Tibial artery (tissue), 4 donors: Measurements from ENCODE around the gene TNFSF13.

Source experiments
- DNase-seq, 2 donors: peaks; one replicate each; pipeline ENCODE4 v3.0.0-alpha.2; 2019
- H3K27ac ChIP-seq, 2 donors: fragments of 200-600 bp; sonication (generic) in 1 of 2; 1 replicate in 1 of 2; 2 replicates in 1 of 2; pipeline ENCODE4 v1.5.1; 2018 to 2019; ENCODE audit warnings: mild to moderate bottlenecking in 1 of 2
- H3K27me3 ChIP-seq, 2 donors: fragments of 200-600 bp; sonication (generic) in 1 of 2; one replicate each; pipeline versions ENCODE4 v1.5.1 to v1.6.0; 2016 to 2019
- H3K36me3 ChIP-seq, 3 donors: fragments of 200-600 bp; sonication (generic) in 2 of 3; one replicate each; pipeline ENCODE4 v1.5.1; 2016 to 2019; ENCODE audit warnings: mild to moderate bottlenecking in 2 of 3
- H3K4me1 ChIP-seq, 4 donors: fragments of 200-600 bp; sonication (generic) in 2 of 4; 1 replicate in 3 of 4; 2 replicates in 1 of 4; pipeline ENCODE4 v1.5.1; 2016 to 2019
- H3K4me3 ChIP-seq, 2 donors: fragments of 200-600 bp; sonication (generic) in 1 of 2; 1 replicate in 1 of 2; 2 replicates in 1 of 2; pipeline ENCODE4 v1.5.1; 2018 to 2019; ENCODE audit warnings: mild to moderate bottlenecking in 2 of 2
- H3K9me3 ChIP-seq, 3 donors: fragments of 200-600 bp; sonication (generic) in 1 of 3; one replicate each; pipeline ENCODE4 v1.5.1; 2016 to 2019
- intact Hi-C: fragments of 100-400 bp; cut with DNase I; formaldehyde crosslinking; loops from one replicate; pipeline ENCODE4 v1.15.0; 2023; ENCODE audit warnings: low total_unique reads
- TF ChIP-seq, protein P1 (sequence below), 2 experiments: fragments of 200-600 bp in 1 of 2; fragments of 450-650 bp in 1 of 2; IDR thresholded peaks; one replicate each; pipeline ENCODE4 v1.5.1; 2017 to 2019; ENCODE audit warnings: antibody characterized with exemption in 2 of 2, mild to moderate bottlenecking in 1 of 2, moderate library complexity in 1 of 2

The TNFSF13 gene

DNA sequence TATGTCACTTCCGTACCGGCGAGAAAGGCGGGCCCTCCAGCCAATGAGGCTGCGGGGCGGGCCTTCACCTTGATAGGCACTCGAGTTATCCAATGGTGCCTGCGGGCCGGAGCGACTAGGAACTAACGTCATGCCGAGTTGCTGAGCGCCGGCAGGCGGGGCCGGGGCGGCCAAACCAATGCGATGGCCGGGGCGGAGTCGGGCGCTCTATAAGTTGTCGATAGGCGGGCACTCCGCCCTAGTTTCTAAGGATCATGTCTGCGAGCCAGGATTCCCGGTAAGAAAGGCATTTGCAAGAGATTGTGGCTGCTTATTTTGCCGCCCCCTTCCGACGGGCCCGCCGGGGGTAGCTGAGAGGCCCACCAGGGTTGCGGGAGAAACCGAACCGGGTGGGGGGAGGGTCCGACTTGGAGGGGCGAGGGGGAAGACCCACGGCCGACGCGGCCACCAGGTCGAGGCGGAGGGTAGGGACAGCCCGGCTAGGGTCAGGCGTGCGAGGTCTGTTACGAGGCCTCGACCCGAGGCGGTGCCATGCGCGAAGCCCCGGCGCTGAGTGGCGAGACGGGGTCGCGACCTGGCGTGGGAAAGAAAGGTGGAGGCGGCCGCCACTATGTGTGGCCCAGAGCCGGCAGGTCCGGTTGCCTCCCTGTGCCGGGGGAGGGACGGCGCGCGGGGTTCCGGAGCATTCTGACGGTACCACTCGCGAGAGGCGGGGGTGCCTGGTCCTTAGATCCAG, 14.2 kb downstream of the TNFSF13 start:
- H3K36me3 ChIP-seq: peaks cover 45 to 82% (median 54%) of the 10 kb centered on the region in 3 donors
- intact Hi-C loops: no loop called here
- TF ChIP-seq, protein P1, sequence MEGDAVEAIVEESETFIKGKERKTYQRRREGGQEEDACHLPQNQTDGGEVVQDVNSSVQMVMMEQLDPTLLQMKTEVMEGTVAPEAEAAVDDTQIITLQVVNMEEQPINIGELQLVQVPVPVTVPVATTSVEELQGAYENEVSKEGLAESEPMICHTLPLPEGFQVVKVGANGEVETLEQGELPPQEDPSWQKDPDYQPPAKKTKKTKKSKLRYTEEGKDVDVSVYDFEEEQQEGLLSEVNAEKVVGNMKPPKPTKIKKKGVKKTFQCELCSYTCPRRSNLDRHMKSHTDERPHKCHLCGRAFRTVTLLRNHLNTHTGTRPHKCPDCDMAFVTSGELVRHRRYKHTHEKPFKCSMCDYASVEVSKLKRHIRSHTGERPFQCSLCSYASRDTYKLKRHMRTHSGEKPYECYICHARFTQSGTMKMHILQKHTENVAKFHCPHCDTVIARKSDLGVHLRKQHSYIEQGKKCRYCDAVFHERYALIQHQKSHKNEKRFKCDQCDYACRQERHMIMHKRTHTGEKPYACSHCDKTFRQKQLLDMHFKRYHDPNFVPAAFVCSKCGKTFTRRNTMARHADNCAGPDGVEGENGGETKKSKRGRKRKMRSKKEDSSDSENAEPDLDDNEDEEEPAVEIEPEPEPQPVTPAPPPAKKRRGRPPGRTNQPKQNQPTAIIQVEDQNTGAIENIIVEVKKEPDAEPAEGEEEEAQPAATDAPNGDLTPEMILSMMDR (IDR thresholded peaks at IDR 0.05): no peak
- peak overlapping the region; percentile 98 to 100 for H3K27ac ChIP-seq
- no peaks in the 10 kb centered on the region for H3K9me3 ChIP-seq
- H3K4me3 ChIP-seq: peak overlapping the region; percentile 85 to 100
- no peaks in the 10 kb centered on the region for H3K27me3 ChIP-seq
- H3K4me1 ChIP-seq: peaks cover 0 to 30% (median 23%) of the 10 kb centered on the region in 4 donors
- peak; percentile 100 for DNase-seq

DNA sequence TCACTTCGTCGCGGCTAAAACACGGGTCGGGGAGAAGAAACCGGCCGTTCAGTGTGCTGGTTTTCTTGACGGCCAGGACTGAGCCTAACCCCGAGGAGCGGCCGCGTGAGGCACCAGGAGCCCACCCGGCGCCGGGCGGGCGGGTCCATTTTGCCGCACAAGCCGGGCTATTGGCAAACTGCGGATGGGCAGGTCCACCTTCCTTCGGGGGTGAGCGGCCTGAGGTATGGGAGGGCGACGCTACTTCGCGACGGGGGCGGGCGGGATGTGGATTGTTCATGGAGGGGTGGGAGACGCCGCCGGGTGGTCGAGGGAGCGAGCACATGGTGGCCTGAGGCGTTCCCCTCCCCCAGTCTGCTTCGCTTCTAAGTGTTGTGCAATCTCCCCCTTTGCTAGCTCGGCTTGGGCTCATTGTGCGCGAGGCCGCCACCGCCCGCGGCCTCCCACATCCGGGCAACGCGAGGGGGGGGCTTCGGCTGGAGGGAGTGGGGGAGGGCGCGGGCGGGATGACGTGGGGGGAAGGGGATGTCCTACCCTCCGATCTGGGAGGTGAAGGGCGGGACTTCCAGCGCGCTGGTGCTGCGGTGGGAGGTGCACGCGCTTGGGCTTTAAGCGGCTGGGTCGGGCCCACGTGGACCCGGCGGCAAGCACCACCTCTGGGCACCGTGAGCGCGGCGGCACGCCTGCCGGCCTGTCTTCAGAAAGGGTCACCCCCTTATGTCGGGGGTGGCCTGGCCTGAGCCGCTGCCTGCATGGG, 15.0 kb downstream of the TNFSF13 start:
- Histone ChIP-seq H3K27ac (peak overlapping the region; percentile 98 to 100), H3K36me3 (peaks cover 52 to 85% (median 57%) of the 10 kb centered on the region in 3 donors), H3K4me1 (peaks cover 0 to 31% (median 23%) of the 10 kb centered on the region in 4 donors), H3K4me3 (peak overlapping the region; percentile 85 to 100), H3K27me3 (no peaks in the 10 kb centered on the region), H3K9me3 (no peaks in the 10 kb centered on the region)
- peak; percentile 89 to 96 for DNase-seq
- intact Hi-C loops: no loop called here
- TF ChIP-seq, protein P1 (IDR thresholded peaks at IDR 0.05): no peak

DNA sequence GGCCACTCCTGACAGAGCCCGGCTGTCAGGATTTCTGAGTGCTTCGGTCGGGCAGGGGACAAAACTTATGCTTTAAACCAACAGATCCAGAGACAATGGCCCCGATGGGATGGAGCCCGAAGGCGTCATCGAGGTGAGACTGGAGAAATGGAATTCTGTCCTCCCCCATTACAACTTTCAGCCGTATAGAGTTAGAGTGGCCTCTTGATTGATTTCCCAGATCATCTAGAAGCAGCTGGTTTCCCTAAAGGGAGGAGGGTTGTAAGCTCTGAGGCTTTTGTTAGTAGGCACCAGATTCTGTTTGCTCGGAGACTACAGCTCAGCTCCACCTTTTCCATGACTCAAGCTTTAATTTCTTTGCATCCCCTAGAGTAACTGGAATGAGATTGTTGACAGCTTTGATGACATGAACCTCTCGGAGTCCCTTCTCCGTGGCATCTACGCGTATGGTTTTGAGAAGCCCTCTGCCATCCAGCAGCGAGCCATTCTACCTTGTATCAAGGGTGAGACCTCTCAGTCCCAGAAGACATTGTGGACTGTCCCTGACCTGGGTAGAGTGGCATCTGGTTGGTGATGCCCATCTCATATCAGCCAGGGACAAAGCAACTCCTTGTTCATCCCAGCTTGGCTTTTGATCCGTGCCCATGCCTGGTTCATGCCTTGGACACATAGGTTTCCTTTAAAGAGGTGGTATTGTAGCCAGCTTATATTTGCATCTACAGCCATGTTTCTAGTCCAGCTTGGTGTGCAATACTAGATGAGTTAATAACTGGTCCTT, 15.8 kb downstream of the TNFSF13 start:
- H3K4me3 ChIP-seq: peak overlapping the region; percentile 85 to 100
- TF ChIP-seq, protein P1 (IDR thresholded peaks at IDR 0.05): no peak
- H3K4me1 ChIP-seq: peaks cover 0 to 40% (median 29%) of the 10 kb centered on the region in 4 donors
- H3K27me3 ChIP-seq: no peaks in the 10 kb centered on the region
- H3K9me3 ChIP-seq: no peaks in the 10 kb centered on the region
- no peak for DNase-seq
- intact Hi-C loops: no loop called here
- peaks cover 56 to 86% (median 59%) of the 10 kb centered on the region in 3 donors for H3K36me3 ChIP-seq
- peak overlapping the region; percentile 98 to 100 for H3K27ac ChIP-seq

DNA sequence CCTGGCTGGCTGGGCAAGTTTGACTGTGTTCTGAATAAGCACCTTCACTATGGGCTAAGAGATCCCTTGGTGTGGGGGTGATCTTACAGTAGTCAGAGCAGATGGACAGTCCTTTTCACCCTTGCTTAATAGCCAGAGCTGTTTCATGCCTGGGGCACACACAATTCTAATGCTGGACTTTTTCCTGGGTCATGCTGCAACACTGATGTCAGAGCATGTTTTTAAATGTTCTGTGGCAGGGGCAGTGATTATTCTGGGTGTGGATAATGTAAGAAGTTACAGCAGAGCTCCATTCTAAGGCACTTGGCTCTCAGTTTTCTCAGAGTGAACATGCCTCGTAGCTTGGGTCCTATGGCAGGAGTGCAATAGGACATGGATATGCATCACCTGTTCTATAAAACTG, 16.9 kb downstream of the TNFSF13 start:
- Histone ChIP-seq H3K9me3 (no peaks in the 10 kb centered on the region), H3K4me1 (peaks cover 0 to 50% (median 39%) of the 10 kb centered on the region in 4 donors), H3K4me3 (peak overlapping the region in 1 of 2 donors; percentile 100), H3K27me3 (no peaks in the 10 kb centered on the region), H3K27ac (peak overlapping the region; percentile 98 to 100), H3K36me3 (peaks cover 50 to 75% (median 54%) of the 10 kb centered on the region in 3 donors)
- no peak for DNase-seq
- intact Hi-C loops: no loop called here
- TF ChIP-seq, protein P1 (IDR thresholded peaks at IDR 0.05): no peak

DNA sequence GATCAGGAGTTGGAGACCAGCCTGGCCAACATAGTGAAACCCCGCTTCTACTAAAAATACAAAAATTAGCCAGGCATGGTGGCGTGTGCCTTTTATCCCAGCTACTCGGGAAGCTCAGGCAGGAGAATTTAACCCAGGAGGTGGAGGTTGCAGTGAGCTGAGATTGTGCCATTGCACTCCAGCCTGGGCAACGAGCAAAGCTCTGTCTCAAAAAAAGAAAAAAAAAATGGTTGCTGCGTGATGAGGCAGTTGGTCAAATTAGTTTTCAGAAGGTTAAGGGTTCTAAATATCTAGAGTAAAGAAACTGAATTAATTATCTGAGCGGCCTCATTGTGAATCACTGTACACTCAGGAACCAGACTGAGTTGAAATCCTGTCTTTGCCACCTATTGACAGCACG, 17.4 kb downstream of the TNFSF13 start:
- DNase-seq: no peak
- Histone ChIP-seq H3K9me3 (no peaks in the 10 kb centered on the region), H3K4me3 (no peak overlapping the region), H3K36me3 (peaks cover 46 to 70% (median 54%) of the 10 kb centered on the region in 3 donors), H3K4me1 (peaks cover 0 to 55% (median 43%) of the 10 kb centered on the region in 4 donors), H3K27ac (no peak overlapping the region), H3K27me3 (no peaks in the 10 kb centered on the region)
- intact Hi-C loops: no loop called here
- TF ChIP-seq, protein P1 (IDR thresholded peaks at IDR 0.05): no peak
